HEK293T (cell line): Measurements from ENCODE around the gene CLIP1.

Experiments used
- CTCF ChIA-PET: fragments of 350-600 bp; formaldehyde crosslinking; extraction: SDS; loops from one replicate; lab custom pipeline; 2021; ENCODE audit warnings: antibody characterized with exemption, inconsistent platforms; lab: Yijun Ruan, JAX
- POLR2A ChIA-PET: fragments of 350-600 bp; formaldehyde crosslinking; extraction: SDS; loops from one replicate; lab custom pipeline; 2020; ENCODE audit warnings: antibody characterized with exemption, inconsistent platforms; lab: Yijun Ruan, JAX
- DNase-seq: peaks from one replicate; pipeline ENCODE4 v3.0.0; 2012; ENCODE audit warnings: mixed read lengths; ENCODE audit errors: extremely low spot score
- ARNT ChIP-seq: fragments of 450-650 bp; IDR thresholded peaks from 2 replicates; pipeline ENCODE4 v1.6.1; 2017; ENCODE audit warnings: mild to moderate bottlenecking
- BHLHE40 ChIP-seq: fragments of 450-650 bp; IDR thresholded peaks from 2 replicates; pipeline ENCODE4 v1.6.1; 2016; ENCODE audit warnings: mild to moderate bottlenecking, moderate library complexity, borderline replicate concordance
- CTBP1 ChIP-seq: fragments of 450-650 bp; IDR thresholded peaks from 2 replicates; pipeline ENCODE4 v1.6.1; 2016; ENCODE audit warnings: borderline replicate concordance
- ELF4 ChIP-seq: fragments of 450-650 bp; IDR thresholded peaks from 2 replicates; pipeline ENCODE4 v1.6.1; 2017; ENCODE audit warnings: antibody characterized with exemption
- FOXA1 ChIP-seq: fragments of 450-650 bp; IDR thresholded peaks from 2 replicates; pipeline ENCODE4 v1.6.1; 2016; ENCODE audit warnings: mild to moderate bottlenecking
- FOXK2 ChIP-seq: fragments of 450-650 bp; IDR thresholded peaks from 2 replicates; pipeline ENCODE4 v1.6.1; 2016; ENCODE audit warnings: mild to moderate bottlenecking
- FOXM1 ChIP-seq: fragments of 450-650 bp; IDR thresholded peaks from 2 replicates; pipeline ENCODE4 v1.6.1; 2017; ENCODE audit warnings: mild to moderate bottlenecking, borderline replicate concordance
- HDGF ChIP-seq: fragments of 450-650 bp; IDR thresholded peaks from 2 replicates; pipeline ENCODE4 v1.6.1; 2017; ENCODE audit warnings: antibody characterized with exemption, borderline replicate concordance
- L3MBTL2 ChIP-seq: fragments of 450-650 bp; conservative IDR thresholded peaks from 2 replicates; pipeline ENCODE4 v1.6.1; 2016; ENCODE audit warnings: mild to moderate bottlenecking
- LEF1 ChIP-seq: fragments of 450-650 bp; IDR thresholded peaks from 2 replicates; pipeline ENCODE4 v1.6.1; 2017; ENCODE audit warnings: mild to moderate bottlenecking, borderline replicate concordance
- NFRKB ChIP-seq: fragments of 450-650 bp; IDR thresholded peaks from 2 replicates; pipeline ENCODE4 v1.6.1; 2016; ENCODE audit warnings: mild to moderate bottlenecking, moderate library complexity
- PKNOX1 ChIP-seq: fragments of 450-650 bp; IDR thresholded peaks from 2 replicates; pipeline ENCODE4 v1.6.1; 2016
- SP1 ChIP-seq: fragments of 450-650 bp; IDR thresholded peaks from 2 replicates; pipeline ENCODE4 v1.6.1; 2017
- SUZ12 ChIP-seq: fragments of 450-650 bp; IDR thresholded peaks from 2 replicates; pipeline ENCODE4 v1.6.1; 2016; ENCODE audit warnings: mild to moderate bottlenecking
- TARDBP ChIP-seq: fragments of 450-650 bp; IDR thresholded peaks from 2 replicates; pipeline ENCODE4 v1.6.1; 2016
- ZNF384 ChIP-seq: fragments of 450-650 bp; IDR thresholded peaks from 2 replicates; pipeline ENCODE4 v1.6.1; 2016

Gene CLIP1

GRCh38 chr12:122355706-122356105 lies 66.8 kb downstream of the CLIP1 start:
- CTCF ChIA-PET = interaction anchor here (1.0 to 2.2 kb wide), 5 partner anchors 12 to 50 kb away, joined by 3 to 7 read pairs (median 4); no protein-coding TSS in a partner anchor
- POLR2A ChIA-PET = no interaction called here
- no peak for DNase-seq
- no peak for TF ChIP-seq L3MBTL2
- no peak for TF ChIP-seq NFRKB
- no peak for TF ChIP-seq SP1

GRCh38 chr12:122354958-122355641 lies 67.4 kb downstream of the CLIP1 start:
- ChIA-PET POLR2A (no interaction called here), CTCF (interaction anchor here (1.0 to 2.2 kb wide), 4 partner anchors 11 to 49 kb away, joined by 3 to 7 read pairs (median 6); no protein-coding TSS in a partner anchor)
- TF ChIP-seq FOXM1 (no peak), ARNT (no peak), TARDBP (no peak), SP1 (no peak)
- DNase-seq = no peak

- ChIA-PET CTCF (no interaction called here), POLR2A (no interaction called here)
- TF ChIP-seq FOXK2 = no peak
- TF ChIP-seq BHLHE40 = no peak
- no peak for TF ChIP-seq TARDBP
- TF ChIP-seq SP1 = no peak
- no peak for TF ChIP-seq CTBP1
- no peak for TF ChIP-seq FOXM1
- no peak for TF ChIP-seq HDGF
- TF ChIP-seq NFRKB = no peak
- no peak for TF ChIP-seq ZNF384
- TF ChIP-seq ARNT = no peak
- TF ChIP-seq PKNOX1 = no peak
- no peak for TF ChIP-seq ELF4
- no peak for TF ChIP-seq LEF1
- TF ChIP-seq SUZ12 = no peak
- TF ChIP-seq L3MBTL2 = no peak
- no peak for TF ChIP-seq FOXA1
Observed at GRCh38 chr12:122352394-122352793, 70.1 kb downstream of the CLIP1 start.

GRCh38 chr12:122350141-122350848 lies 72.2 kb downstream of the CLIP1 start:
- DNase-seq = no peak
- TF ChIP-seq CTBP1 (no peak), BHLHE40 (no peak), FOXK2 (no peak), HDGF (no peak), L3MBTL2 (no peak), SUZ12 (no peak), FOXM1 (no peak), TARDBP (no peak), PKNOX1 (no peak), FOXA1 (no peak), ELF4 (no peak)
- ChIA-PET POLR2A (no interaction called here), CTCF (interaction anchor here (0.8 kb wide), 1 partner anchor 11 kb away, joined by 3 read pairs; no protein-coding TSS in a partner anchor)

More at GRCh38 chr12:122352394-122352793, 70.1 kb downstream of the CLIP1 start:
- DNase-seq = no peak

- TF ChIP-seq SP1 = no peak
- TF ChIP-seq LEF1 = no peak
- no peak for TF ChIP-seq PKNOX1
- TF ChIP-seq TARDBP = no peak
- TF ChIP-seq FOXM1 = no peak
- TF ChIP-seq L3MBTL2 = no peak
- TF ChIP-seq HDGF = no peak
- TF ChIP-seq FOXK2 = no peak
- no peak for TF ChIP-seq BHLHE40
- TF ChIP-seq FOXA1 = no peak
- no peak for TF ChIP-seq SUZ12
- no peak for TF ChIP-seq ZNF384
- TF ChIP-seq CTBP1 = no peak
- POLR2A ChIA-PET = no interaction called here
- CTCF ChIA-PET = interaction anchor here (0.7 kb wide), 1 partner anchor 10 kb away, joined by 4 read pairs; no protein-coding TSS in a partner anchor
- DNase-seq = no peak
Observed at GRCh38 chr12:122349078-122349477, 73.4 kb downstream of the CLIP1 start.

GRCh38 chr12:122348505-122348904 lies 74.0 kb downstream of the CLIP1 start:
- no peak for TF ChIP-seq SP1
- no peak for TF ChIP-seq ARNT
- ChIA-PET POLR2A (no interaction called here), CTCF (interaction anchor here (1.2 kb wide), 1 partner anchor 12 kb away, joined by 3 read pairs; no protein-coding TSS in a partner anchor)
- DNase-seq = no peak
